Measurements from ENCODE around the gene CLDN6. TPM values are rescaled to one million over a fixed set of nuclear protein-coding genes. Genes with fewer than 3 reads are reported as not detected.
A peak's percentile ranks its signal among the peaks of the same experiment; 100 is the strongest.

CLDN6 gene
- total RNA-seq, 5 donors from 2014 or later (not counting 1 experiment from before 2014, with no cell fraction given) = 0.30 to 1.1 (median 0.85) TPM; not detected in 2

- CTCF ChIA-PET = no interaction called here
- Histone ChIP-seq H3K36me3 (ENCODE audit: control insufficient read depth in 2 of 2, extremely low read depth in 1 of 2, insufficient read depth in 1 of 2, low read length in 1 of 2) (no peaks in the 10 kb centered on the region), H3K4me3 (ENCODE audit: control insufficient read depth in 1 of 2, extremely low read depth in 1 of 2, low read length in 1 of 2) (peak overlapping the region in 1 of 2 donors; percentile 88), H3K27me3 (replicated peaks in 1 of 2; ENCODE audit: control insufficient read depth in 2 of 2, extremely low read depth in 1 of 2, insufficient read depth in 2 of 2, low read length in 1 of 2) (peaks cover 0 to 28% of the 10 kb centered on the region in 2 experiments), H3K27ac (ENCODE audit: low read length) (no peak overlapping the region), H3K4me1 (ENCODE audit: control insufficient read depth in 1 of 2, extremely low read depth in 1 of 2, insufficient read depth in 2 of 2, low read length in 2 of 2) (peaks cover 2 to 27% of the 10 kb centered on the region in 2 experiments), H3K9me3 (no peaks in the 10 kb centered on the region)
- Mint-ChIP-seq H3K4me1 (peaks cover 10 to 15% (median 15%) of the 10 kb centered on the region in 3 donors), H3K9me3 (no peaks in the 10 kb centered on the region), H3K4me3 (peak overlapping the region; percentile 47 to 74 (median 50)), H3K36me3 (no peaks in the 10 kb centered on the region), H3K27me3 (no peaks in the 10 kb centered on the region), H3K27ac (no peak overlapping the region)
- ATAC-seq (replicated peaks in 1 of 4) (no peak), DNase-seq (no peak)
- POLR2A ChIA-PET = no interaction called here
- WGBS (ENCODE audit: insufficient coverage) = under 1% methylated on average over 30 of the region's 43 CpGs
These were observed 38.2 kb downstream of the CLDN6 start for GRCh38 chr16:2979669-2980226.

DNA sequence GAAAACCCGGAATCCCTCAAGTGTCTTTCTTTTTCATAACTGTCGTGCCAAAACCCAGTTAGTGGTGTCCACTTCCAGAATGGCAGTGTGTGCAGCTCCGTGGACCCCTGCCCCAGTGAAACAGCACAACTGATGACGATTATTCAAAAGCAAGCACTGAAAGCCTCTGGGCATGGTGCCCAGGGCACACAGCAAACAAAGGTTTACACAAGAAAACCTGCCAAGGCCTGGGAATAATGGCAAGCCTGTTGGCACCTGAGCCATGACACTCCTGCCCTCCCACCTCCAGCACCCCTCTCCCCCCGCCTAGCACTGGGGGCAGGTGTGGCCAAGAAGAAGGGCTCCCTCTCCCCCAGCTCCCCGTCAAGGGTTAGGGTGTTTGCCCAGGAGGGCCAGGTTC is 40.5 kb downstream of the CLDN6 start:
- CTCF ChIA-PET = interaction anchor here in 1 of 2 donors (0.6 kb wide), 1 partner anchor 57 kb away, joined by 3 read pairs; no protein-coding TSS in a partner anchor
- ATAC-seq (replicated peaks in 1 of 4) (no peak), DNase-seq (no peak)
- Mint-ChIP-seq H3K4me1 (peaks cover 6 to 12% (median 10%) of the 10 kb centered on the region in 3 donors), H3K27me3 (no peaks in the 10 kb centered on the region), H3K4me3 (no peak overlapping the region), H3K27ac (no peak overlapping the region), H3K9me3 (no peaks in the 10 kb centered on the region), H3K36me3 (no peaks in the 10 kb centered on the region)
- peaks cover 0 to 24% of the 10 kb centered on the region in 2 experiments for H3K27me3 ChIP-seq (replicated peaks in 1 of 2; ENCODE audit: control insufficient read depth in 2 of 2, extremely low read depth in 1 of 2, insufficient read depth in 2 of 2, low read length in 1 of 2)
- peaks cover 2 to 17% of the 10 kb centered on the region in 2 experiments for H3K4me1 ChIP-seq (ENCODE audit: control insufficient read depth in 1 of 2, extremely low read depth in 1 of 2, insufficient read depth in 2 of 2, low read length in 2 of 2)
- H3K36me3 ChIP-seq (ENCODE audit: control insufficient read depth in 2 of 2, extremely low read depth in 1 of 2, insufficient read depth in 1 of 2, low read length in 1 of 2) = no peaks in the 10 kb centered on the region
- no peaks in the 10 kb centered on the region for H3K9me3 ChIP-seq
- WGBS (ENCODE audit: insufficient coverage) = 96% methylated on average over 5 of the region's 6 CpGs
- POLR2A ChIA-PET = no interaction called here
- H3K4me3 ChIP-seq (ENCODE audit: control insufficient read depth in 1 of 2, extremely low read depth in 1 of 2, low read length in 1 of 2) = no peak overlapping the region
- H3K27ac ChIP-seq (ENCODE audit: low read length) = no peak overlapping the region

DNA sequence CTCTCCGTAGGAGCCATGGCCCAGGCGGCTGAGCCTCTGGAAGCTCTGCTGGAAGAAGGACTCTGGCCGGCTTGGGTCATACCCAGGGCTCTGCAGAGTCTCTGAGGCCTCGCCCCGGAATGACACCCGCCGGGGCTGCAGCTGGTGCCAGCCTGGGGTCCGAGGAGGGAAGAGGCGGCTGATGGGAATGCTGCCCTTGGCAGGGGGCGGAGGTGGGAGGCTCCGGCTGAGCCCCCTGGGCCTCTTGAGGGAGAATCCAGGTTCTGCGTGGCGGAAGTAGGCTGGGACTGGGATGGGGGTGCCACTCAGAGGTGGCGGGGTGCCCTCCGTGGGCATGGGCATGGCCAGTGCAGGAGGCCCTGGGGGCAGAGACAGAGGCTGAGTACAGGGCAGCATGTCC is 41.3 kb downstream of the CLDN6 start:
- Mint-ChIP-seq H3K4me3 (no peak overlapping the region), H3K4me1 (peaks cover 6 to 11% (median 7%) of the 10 kb centered on the region in 3 donors), H3K27me3 (peaks cover 0 to 4% of the 10 kb centered on the region in 2 donors), H3K9me3 (no peaks in the 10 kb centered on the region), H3K27ac (no peak overlapping the region), H3K36me3 (no peaks in the 10 kb centered on the region)
- Histone ChIP-seq H3K36me3 (ENCODE audit: control insufficient read depth in 2 of 2, extremely low read depth in 1 of 2, insufficient read depth in 1 of 2, low read length in 1 of 2) (no peaks in the 10 kb centered on the region), H3K4me1 (ENCODE audit: control insufficient read depth in 1 of 2, extremely low read depth in 1 of 2, insufficient read depth in 2 of 2, low read length in 2 of 2) (peaks cover 2 to 17% of the 10 kb centered on the region in 2 experiments), H3K27me3 (replicated peaks in 1 of 2; ENCODE audit: control insufficient read depth in 2 of 2, extremely low read depth in 1 of 2, insufficient read depth in 2 of 2, low read length in 1 of 2) (peaks cover 0 to 25% of the 10 kb centered on the region in 2 experiments), H3K27ac (ENCODE audit: low read length) (no peak overlapping the region), H3K9me3 (no peaks in the 10 kb centered on the region), H3K4me3 (ENCODE audit: control insufficient read depth in 1 of 2, extremely low read depth in 1 of 2, low read length in 1 of 2) (no peak overlapping the region)
- ATAC-seq (replicated peaks in 1 of 4) (no peak), DNase-seq (no peak)
- 89% methylated on average over 9 of the region's 15 CpGs for WGBS (ENCODE audit: insufficient coverage)
- CTCF ChIA-PET = interaction anchor here in 1 of 2 donors (0.6 kb wide), 1 partner anchor 56 kb away, joined by 3 read pairs; no protein-coding TSS in a partner anchor
- POLR2A ChIA-PET = no interaction called here

GRCh38 chr16:2976201-2976600 is 41.8 kb downstream of the CLDN6 start:
- CTCF ChIA-PET = no interaction called here
- no peak overlapping the region for H3K4me3 ChIP-seq (ENCODE audit: control insufficient read depth in 1 of 2, extremely low read depth in 1 of 2, low read length in 1 of 2)
- DNase-seq (no peak), ATAC-seq (replicated peaks in 1 of 4) (no peak)
- Mint-ChIP-seq H3K9me3 (no peaks in the 10 kb centered on the region), H3K4me1 (peaks cover 3 to 7% (median 6%) of the 10 kb centered on the region in 3 donors), H3K36me3 (no peaks in the 10 kb centered on the region), H3K27ac (no peak overlapping the region), H3K4me3 (no peak overlapping the region), H3K27me3 (peaks cover 0 to 4% of the 10 kb centered on the region in 2 donors)
- WGBS (ENCODE audit: insufficient coverage) = 94% methylated on average over 7 of the region's 7 CpGs
- POLR2A ChIA-PET = no interaction called here
- H3K4me1 ChIP-seq (ENCODE audit: control insufficient read depth in 1 of 2, extremely low read depth in 1 of 2, insufficient read depth in 2 of 2, low read length in 2 of 2) = peaks cover 2 to 14% of the 10 kb centered on the region in 2 experiments
- H3K9me3 ChIP-seq = no peaks in the 10 kb centered on the region
- H3K36me3 ChIP-seq (ENCODE audit: control insufficient read depth in 2 of 2, extremely low read depth in 1 of 2, insufficient read depth in 1 of 2, low read length in 1 of 2) = no peaks in the 10 kb centered on the region
- H3K27me3 ChIP-seq (replicated peaks in 1 of 2; ENCODE audit: control insufficient read depth in 2 of 2, extremely low read depth in 1 of 2, insufficient read depth in 2 of 2, low read length in 1 of 2) = peaks cover 0 to 25% of the 10 kb centered on the region in 2 experiments
- no peak overlapping the region for H3K27ac ChIP-seq (ENCODE audit: low read length)

- Mint-ChIP-seq H3K9me3 (no peaks in the 10 kb centered on the region), H3K27me3 (peaks cover 0 to 4% of the 10 kb centered on the region in 2 donors), H3K4me1 (peaks cover 0 to 11% (median 0%) of the 10 kb centered on the region in 3 donors), H3K36me3 (no peaks in the 10 kb centered on the region), H3K4me3 (no peak overlapping the region), H3K27ac (no peak overlapping the region)
- Histone ChIP-seq H3K27ac (ENCODE audit: low read length) (no peak overlapping the region), H3K9me3 (no peaks in the 10 kb centered on the region), H3K36me3 (ENCODE audit: control insufficient read depth in 2 of 2, extremely low read depth in 1 of 2, insufficient read depth in 1 of 2, low read length in 1 of 2) (no peaks in the 10 kb centered on the region), H3K27me3 (replicated peaks in 1 of 2; ENCODE audit: control insufficient read depth in 2 of 2, extremely low read depth in 1 of 2, insufficient read depth in 2 of 2, low read length in 1 of 2) (peaks cover 0 to 32% of the 10 kb centered on the region in 2 experiments), H3K4me3 (ENCODE audit: control insufficient read depth in 1 of 2, extremely low read depth in 1 of 2, low read length in 1 of 2) (no peak overlapping the region), H3K4me1 (ENCODE audit: control insufficient read depth in 1 of 2, extremely low read depth in 1 of 2, insufficient read depth in 2 of 2, low read length in 2 of 2) (peaks cover 2 to 13% of the 10 kb centered on the region in 2 experiments)
- ChIA-PET POLR2A (no interaction called here), CTCF (no interaction called here)
- DNase-seq (no peak), ATAC-seq (replicated peaks in 1 of 4) (no peak)
- WGBS (ENCODE audit: insufficient coverage) = 96% methylated on average over 28 of the region's 28 CpGs
These were observed 42.7 kb downstream of the CLDN6 start for GRCh38 chr16:2975161-2975795.

- H3K27ac ChIP-seq (ENCODE audit: low read length) = no peak overlapping the region
- Mint-ChIP-seq H3K27me3 (peaks cover 0 to 4% of the 10 kb centered on the region in 2 donors), H3K4me1 (peaks cover 0 to 11% (median 0%) of the 10 kb centered on the region in 3 donors), H3K36me3 (no peaks in the 10 kb centered on the region), H3K4me3 (no peak overlapping the region), H3K27ac (no peak overlapping the region), H3K9me3 (no peaks in the 10 kb centered on the region)
- H3K4me1 ChIP-seq (ENCODE audit: control insufficient read depth in 1 of 2, extremely low read depth in 1 of 2, insufficient read depth in 2 of 2, low read length in 2 of 2) = peaks cover 2 to 15% of the 10 kb centered on the region in 2 experiments
- H3K4me3 ChIP-seq (ENCODE audit: control insufficient read depth in 1 of 2, extremely low read depth in 1 of 2, low read length in 1 of 2) = no peak overlapping the region
- ChIA-PET POLR2A (no interaction called here), CTCF (no interaction called here)
- no peaks in the 10 kb centered on the region for H3K9me3 ChIP-seq
- ATAC-seq (replicated peaks in 1 of 4) (no peak), DNase-seq (no peak)
- no peaks in the 10 kb centered on the region for H3K36me3 ChIP-seq (ENCODE audit: control insufficient read depth in 2 of 2, extremely low read depth in 1 of 2, insufficient read depth in 1 of 2, low read length in 1 of 2)
- 96% methylated on average over 15 of the region's 15 CpGs for WGBS (ENCODE audit: insufficient coverage)
- peaks cover 0 to 33% of the 10 kb centered on the region in 2 experiments for H3K27me3 ChIP-seq (replicated peaks in 1 of 2; ENCODE audit: control insufficient read depth in 2 of 2, extremely low read depth in 1 of 2, insufficient read depth in 2 of 2, low read length in 1 of 2)
These were observed 43.5 kb downstream of the CLDN6 start for GRCh38 chr16:2974319-2975056.

All from T-cell (primary cell).